ENCODE results near the gene SF3B2.
"Not testable (repeated sequence)": the region's sequence is repeated elsewhere in the genome, so short reads cannot be mapped to it uniquely, and the experiment has no call there.

Gene SF3B2

DNA sequence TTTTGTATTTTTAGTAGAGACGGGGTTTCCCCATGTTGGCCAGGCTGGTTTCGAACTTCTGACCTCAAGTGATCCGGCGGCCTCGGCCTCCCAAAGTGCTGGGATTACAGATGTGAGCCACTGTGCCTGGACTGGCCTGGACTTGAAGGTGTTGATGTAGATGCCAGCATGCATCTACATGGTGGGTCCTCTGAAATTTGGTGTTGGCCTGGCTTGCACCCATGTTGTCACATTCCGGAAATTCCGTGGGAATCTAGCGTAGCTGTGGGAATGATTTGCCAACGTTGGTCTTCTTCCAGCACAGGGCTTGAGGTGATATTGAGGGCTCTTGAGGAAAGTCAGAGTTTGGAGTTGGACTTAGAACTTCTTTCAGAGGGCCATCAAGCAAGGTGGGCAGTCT lies 24.4 kb downstream of the SF3B2 start:
- no peak for DNase-seq

DNA sequence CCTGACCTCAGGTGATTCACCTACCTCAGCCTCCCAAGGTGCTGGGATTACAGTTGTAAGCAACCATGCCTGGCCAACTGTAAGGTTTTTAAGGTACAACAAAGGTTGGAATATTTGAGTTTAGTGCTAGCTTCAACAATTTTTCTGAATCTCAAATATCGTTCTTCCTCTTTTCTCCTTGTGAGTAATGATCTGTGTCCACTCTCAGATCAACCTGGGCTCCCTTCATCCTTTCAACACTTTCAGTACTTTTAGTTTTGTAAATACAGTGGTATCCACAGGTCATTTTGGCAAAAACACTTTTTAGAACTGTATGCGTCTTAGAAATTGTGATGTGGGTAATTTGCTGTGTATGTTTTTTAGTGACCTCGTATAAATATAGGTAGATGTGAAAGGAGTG lies 25.8 kb downstream of the SF3B2 start:
- no peak for DNase-seq

DNA sequence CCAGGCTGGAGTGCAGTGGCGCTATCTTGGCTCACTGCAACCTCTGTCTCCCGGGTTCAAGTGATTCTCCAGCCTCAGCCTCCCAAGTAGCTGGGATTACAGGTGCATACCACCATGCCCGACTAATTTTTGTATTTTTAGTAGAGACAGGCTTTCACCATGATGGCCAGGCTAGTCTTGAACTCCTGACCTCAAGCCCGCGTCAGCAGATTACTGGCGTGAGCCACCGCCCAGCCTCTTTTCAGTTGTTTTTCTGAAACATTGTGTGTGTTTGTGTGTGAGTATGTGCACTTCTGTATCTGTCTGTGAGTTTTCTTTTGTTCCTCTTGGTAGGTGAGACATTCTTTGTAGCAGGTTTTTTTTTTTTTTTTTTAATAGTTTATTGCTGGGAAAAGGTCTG lies 26.8 kb downstream of the SF3B2 start:
- not testable (repeated sequence) for DNase-seq

DNA sequence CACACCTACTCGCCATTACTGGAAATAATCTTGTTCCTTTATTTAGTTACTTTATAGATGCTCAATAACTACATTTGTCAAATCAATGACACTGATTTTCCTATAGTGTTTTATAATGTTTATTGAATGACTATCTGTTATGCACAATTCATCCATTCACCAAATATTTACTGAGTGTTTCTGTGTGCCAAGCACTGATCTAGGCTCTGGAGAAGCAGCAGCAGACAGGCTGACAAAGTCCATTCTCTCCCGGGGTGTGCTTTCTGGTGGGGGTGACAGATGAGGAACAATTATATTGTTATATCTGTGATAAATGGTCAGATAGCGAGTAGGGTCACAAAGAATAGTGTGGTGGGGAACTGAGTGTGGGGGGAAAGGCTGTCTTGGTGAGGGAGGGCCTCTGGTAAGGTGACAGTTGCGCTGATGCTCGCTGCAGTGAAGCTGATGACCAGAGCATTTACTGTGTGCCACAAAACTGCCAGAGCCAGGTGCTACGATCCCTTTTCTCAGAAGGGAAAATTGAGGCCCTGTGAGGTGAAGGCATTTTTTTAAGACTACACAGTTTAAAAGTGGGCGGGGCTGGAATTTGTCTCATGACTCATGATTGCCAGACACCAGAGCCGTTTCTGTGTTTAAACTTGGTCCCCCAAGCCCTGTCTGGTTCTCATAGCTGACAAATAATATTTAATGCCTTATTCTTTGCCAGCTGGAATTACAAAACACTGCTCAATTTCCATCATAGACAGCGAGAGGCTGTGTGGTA lies 28.1 kb downstream of the SF3B2 start:
- DNase-seq = no peak

DNA sequence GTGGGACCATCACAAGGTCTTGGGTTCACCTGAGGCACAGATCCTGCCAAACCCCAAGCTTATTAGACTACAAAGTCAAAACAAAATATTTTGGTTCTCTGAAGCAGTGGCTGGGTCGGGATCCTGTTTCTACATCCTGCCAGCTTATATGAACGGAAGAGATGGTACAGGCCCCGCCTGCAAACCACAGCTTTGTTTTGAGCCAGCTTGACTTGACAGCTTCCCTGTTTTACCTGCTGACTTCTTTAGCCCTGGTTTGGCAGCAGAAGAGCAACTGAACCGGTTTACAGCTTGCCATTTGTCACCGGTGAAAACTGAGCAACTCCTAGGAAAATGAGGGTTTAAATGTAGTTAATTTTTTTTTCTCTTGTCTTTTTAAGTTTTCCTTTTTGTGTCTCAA lies 29.3 kb downstream of the SF3B2 start:
- DNase-seq = no peak

DNA sequence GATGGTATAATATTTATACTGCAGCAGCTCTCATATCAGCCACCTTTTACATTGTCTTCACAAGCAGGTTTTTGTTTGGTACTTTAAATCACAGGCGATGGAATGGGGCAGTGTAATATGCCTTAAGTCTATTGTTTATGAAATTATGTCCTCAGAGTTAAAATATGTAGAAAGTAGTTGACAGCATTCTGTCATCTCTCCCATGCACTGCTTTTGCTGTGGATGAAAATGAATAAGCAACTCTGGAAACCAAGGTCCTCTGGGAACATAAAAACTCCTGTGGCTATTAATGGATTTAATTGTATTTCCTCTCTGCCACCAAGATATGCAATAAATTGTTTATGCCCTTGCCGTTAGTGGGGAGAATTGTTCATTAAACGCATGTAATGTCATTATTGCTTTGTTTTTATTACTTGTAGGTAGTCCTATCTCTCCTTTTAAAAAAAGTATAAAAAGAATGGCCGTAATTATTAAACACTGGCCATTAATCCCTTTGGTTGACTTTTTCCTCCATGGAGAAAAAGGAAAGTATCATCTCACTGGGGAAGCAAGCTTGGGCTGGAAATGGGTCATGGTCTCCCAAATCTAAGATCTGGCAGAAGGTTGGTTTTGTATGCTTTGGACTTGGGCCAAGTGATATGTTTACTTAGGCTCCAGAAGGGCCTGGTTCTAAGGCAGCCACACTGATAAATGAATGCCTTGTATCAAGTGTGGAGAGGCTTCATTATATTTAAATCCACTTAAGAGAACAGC lies 31.0 kb downstream of the SF3B2 start:
- peak in 1 of 2 experiments; percentile 41 for DNase-seq

DNA sequence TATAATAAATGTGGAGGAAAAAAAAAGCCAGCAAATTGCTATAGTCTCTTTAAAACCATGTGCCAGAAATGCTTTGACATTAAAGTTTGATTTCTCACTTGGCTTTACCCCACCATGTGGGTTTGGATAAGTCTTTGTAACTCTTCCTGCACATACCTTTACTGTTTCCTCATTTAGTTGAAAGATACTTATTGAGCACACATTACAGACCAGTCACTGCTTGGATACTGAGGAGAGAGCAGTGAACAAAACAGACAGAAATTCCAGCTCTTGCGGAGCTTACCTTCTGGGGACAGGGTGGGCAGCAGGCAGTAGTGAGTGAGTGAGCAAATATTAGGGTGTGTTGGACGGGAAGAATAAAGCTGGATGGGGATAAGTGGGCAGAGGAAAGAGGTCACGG lies 31.6 kb downstream of the SF3B2 start:
- DNase-seq = no peak

DNA sequence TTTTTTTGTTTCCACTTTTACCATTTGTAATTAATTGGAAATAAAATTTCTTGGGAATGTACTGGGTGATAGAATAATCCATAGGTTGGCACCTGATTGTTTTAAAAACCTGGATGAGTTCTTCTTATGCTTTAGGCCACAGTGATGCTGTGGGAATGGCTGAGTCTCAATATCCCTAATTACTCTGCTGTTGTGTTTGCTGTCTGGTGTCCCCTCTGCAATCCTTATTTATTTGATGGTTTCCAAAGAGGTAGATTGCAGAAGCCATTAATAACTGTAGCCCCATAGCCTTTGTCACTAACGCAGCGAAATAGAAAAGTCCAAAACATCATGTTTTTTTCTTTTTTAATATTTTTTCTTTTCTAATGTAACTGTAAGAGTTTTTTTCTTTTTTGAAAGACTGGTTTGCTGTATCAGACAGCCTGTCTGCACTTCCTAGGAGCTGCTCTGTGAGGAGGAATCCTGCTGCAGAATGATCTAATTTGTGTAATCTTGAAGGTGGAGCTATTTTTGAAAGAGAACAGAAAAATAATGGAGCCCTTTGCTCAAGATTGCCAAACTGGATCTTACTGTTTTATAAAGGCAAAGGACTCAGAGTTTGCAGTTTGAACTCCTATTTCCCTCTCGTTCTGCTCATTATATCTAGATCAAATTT lies 32.8 kb downstream of the SF3B2 start:
- DNase-seq = no peak

DNA sequence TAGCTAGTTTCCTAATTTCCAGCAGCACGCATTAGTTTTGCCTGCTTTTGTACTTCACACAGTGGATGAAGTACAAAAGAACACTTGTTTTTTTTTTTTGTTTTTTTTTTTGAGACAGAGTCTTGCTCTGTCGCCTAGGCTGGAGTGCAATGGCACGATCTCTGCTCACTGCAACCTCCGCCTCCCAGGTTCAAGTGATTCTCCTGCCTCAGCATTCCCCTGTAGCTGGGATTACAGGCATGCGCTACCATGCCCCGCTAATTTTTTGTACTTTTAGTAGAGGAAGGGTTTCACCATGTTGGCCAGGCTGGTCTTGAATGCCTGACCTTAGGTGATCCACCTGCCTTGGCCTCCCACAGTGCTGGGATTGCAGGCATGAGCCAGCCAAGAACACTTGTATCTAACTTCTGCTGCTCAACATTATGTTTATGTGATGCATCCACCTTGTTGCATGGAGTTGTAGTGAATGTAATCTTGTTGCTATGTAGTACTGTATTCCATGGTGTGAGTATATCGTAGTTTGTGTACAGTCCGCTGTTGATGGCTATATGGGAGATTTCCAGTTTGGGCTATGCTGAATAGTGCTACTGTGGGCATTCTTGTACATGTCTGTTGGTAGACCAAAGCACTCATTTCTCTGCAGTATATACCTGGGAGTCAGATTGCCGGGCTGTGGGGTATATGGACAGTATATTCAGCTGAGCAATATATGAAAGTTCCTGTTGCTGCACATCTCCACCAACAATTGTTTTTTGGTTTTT lies 35.2 kb downstream of the SF3B2 start:
- DNase-seq = no peak

DNA sequence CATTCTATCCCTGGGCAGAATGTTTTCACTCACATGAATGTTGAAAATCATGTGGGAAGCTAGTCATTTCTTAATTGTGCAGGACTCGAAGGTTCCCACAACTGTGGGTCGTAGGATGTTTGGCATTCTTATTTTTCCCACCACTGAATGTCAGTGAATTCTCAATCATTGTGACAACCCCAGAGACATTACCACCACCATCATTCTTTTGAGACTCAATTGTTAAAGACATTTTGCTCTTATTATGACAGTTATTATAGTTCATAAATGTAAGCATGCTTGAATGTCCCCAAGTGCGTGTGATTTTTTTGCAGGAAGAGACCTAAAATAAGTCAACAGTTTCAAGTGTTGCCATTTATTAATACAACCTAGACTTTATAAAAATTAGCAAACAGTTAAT lies 36.9 kb downstream of the SF3B2 start:
- DNase-seq = no peak

DNA sequence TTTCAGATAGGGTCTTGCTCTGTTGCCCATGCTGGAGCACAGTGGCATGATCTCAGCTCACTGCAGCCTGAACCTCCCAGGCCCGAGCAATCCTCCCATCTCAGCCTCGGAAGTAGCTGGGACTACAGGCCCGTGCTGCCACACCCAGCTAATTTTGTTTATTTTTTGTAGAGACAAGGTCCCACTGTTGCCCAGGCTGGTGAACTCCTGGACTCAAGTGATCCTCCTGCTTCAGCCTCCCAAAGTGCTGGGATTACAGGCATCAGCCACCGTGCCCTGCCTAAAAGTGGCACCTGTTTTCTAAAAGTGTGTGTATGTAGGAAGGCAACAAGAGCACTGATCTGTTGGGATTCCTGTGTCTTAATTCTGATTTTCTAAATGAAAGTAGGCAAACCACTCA lies 38.1 kb downstream of the SF3B2 start:
- no peak for DNase-seq

DNA sequence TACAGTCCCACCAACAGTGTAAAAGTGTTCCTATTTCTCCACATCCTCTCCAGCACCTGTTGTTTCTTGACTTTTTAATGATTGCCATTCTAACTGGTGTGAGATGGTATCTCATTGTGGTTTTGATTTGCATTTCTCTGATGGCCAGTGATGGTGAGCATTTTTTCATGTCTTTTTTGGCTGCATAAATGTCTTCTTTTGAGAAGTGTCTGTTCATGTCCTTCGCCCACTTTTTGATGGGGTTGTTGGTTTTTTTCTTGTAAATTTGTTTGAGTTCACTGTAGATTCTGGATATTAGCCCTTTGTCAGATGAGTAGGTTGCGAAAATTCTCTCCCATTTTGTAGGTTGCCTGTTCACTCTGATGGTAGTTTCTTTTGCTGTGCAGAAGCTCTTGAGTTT lies 40.0 kb downstream of the SF3B2 start:
- not testable (repeated sequence) for DNase-seq

DNA sequence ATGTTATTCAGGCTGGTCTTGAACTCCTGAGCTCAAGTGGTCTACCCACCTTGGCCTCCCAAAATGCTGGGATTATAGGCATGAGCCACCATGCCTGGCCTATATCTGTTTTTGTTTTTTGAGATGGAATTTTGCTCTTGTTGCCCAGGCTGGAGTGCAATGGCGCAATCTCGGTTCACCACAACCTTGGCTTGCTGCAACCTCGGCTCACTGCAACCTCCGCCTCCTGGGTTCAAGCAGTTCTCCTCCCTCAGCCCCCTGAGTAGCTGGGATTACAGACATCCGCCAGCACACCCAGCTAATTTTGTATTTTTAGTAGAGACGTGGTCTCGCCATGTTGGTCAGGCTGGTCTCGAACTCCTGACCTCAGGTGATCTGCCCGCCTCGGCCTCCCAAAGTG lies 47.6 kb downstream of the SF3B2 start:
- not testable (repeated sequence) for DNase-seq

DNA sequence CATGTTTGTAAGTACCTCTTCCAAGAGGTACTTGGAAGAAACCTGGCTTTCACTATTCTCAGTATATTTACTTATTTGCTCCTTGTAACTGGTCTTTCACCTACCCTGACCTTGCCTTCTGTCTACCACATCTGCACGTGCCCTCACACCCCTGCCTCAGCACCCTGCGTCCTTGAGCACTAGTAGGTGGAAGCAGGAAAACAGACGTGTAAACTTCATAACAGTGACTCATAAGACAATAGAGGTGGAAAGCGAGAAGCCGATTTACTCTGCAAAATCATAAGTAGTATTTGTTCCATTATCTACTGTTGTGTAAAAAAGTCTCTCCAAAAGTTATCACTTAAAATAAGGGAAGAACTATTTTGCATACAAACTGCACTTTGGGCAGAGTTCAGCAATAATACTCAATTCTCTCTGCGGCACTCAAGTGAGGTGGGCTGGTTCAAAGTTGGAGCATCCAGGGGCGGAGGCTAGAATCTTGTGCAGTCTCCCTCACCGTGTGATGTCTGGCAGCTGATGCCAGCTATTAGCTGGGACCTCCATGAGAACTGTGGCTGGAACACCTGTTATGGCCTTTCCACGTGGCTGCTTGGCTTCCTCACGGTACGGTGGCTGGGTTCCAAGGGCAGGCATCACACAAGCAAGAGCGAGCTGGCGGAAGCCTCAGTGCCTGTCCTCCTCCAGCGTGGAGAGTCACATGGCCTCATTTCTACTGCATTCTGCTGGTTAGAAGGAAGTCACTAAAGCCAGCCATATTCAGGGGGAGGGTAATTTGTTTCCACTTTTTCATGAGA lies 48.3 kb downstream of the SF3B2 start:
- peak; percentile 60 to 80 for DNase-seq

DNA sequence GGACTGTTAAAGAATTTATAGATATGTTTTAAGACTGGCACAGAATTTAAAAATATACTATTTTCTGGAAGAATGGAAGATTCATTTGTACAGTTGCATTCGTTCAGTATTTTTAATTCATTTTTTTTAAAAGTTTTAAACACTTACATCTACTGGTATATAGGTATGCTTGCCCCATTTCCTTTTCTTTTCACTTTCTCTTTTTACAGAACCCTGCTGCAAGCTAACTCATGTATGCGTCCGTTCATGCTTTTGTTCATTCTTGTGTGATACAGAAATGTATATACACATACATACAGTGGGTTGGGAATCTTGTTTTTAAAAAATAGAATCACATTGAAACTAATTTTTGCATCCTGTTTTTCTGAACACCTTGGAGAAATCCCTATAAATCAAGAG lies 48.9 kb downstream of the SF3B2 start:
- no peak for DNase-seq

DNA sequence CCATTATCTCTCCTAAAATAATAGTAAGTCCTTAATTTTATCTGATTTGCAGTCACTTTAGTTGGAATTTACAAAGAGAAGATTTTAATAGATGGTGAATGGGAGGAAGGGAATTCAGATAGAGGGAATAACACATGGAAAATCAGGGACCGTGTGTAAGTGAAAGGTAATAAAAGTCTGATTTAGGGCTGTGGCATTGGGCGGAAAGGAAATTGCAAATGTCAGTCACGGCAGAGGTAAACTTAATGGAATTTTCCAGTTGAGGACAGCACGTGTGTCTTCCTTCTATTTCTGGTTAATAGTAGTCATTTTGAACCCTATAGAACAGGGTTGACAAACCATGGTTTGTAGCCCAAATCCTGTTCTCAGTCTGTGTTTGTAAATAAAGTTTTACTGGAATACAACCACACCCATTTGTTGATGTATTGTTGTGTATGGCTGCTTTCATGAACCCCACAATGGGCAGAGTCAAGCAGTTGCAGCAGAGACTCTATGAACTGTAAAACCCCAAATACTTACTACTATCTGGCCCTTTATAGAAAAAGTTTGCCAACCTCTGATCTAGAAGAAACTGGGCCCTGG lies 52.0 kb downstream of the SF3B2 start:
- no peak for DNase-seq

DNA sequence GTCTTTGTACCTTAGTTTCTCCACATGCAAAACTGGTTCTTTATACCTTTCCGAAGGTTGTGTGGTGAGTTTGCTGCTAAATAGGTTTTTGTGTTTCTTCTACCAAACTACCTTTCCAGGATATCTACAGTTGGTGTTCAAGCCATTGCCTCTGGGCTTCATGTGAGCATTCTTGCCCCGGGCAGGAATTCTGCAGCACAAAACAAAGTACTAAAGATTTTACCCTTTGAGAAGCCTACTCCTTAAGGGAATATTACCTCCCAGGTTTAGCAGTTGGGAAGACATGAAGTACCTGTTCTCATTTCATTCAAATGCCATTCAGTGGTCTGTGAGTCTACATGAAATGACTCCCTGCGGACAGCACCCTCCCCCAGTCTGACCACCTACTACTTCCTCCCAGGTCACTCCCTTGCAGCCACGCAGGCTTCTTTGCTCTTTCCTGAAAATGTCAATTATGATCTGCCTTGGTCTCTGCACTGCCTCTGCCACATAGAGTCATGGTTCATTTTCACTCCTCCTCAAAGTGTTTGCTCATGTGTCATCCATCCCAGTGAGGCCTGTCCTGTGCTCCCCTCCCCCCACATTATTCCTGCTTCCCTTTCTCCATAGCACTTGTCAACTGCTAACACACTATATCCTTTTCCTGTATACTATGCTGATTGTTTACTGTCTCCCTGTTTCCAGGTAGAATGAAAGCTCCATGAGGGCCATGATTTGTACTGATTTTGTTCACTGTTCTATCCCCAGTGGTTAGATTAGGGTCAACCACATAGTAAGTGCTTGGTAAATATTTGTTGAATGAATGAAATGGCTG lies 54.8 kb downstream of the SF3B2 start:
- no peak for DNase-seq

DNA sequence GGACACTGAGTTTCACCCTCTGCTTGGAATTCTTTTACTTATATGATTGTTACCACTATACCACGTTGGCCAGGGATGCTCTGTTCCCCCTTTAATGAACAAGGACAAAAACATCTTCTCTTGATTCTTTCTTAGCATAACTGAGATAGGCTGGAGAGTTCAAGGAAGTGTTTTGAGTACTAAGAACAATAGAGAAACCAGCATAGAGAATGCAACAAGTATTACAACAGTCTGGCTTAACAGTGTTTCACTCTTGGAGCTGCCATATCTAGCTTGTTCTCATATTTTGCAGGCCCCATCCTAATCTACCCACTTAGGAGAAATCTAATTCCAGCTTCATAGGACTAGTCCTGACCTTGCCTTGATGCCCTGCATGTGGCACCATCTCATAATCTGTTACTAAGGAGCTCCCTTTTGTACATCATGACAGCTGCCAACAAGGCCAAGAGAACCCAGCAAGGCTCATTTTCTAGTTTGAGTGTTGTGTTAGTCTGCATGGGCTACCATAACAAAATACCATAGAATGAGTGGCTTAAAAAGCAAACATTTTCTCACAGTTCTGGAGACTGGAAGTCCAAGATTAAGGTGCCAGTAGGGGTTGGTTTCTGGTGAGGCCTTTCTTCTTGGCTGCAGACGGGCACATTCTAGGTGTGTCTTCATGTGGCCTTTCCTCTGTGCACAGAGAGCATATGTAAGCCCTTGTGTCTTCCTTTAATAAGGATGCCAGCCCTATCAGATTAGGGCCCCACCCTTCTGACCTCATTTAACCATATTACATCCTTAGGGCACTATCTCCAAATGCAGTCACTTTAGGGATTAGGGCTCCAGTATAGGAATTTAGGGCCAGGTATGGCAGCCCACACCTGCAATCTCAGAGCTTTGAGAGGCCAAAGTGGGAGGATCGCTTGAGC lies 55.7 kb downstream of the SF3B2 start:
- DNase-seq = no peak

DNA sequence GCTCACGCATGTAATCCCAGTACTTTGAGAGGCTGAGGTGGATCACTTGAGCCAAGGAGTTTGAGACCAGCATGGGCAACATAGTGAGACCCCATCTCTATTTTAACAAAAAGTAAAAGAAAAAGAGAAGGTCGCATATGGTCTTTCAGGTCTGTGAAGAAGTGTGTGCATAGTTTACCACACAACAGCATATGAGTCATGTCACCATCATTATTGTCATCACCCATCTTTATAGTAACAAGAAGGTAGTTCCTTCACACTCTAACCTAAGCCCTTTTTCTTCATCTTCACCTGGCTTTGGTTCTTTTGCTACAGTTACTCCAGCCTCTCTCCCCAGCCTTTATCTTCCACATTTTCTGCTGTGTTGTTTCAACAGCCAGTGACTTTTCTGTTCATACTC lies 57.1 kb downstream of the SF3B2 start:
- no peak for DNase-seq

DNA sequence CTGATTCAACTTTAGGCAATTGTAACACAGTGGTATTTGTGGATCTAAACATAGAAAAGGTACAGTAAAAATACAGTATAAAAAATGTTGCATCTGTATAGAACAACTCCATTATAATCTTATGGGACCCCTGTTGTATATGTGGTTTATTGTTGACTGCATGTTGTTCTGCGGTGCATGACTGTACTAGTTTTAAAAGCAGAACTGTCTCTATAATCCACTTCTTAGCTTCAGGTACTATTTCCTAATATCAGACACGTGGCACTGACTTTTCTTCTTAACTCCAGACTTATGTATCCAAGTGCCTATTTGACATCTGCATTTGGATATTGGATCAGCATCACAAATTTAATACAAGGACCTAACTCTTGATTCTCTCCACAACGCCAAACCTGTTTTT lies 59.0 kb downstream of the SF3B2 start:
- no peak for DNase-seq

Data from NCI-H2081 (cell line).